CD4-positive, alpha-beta T cell treated with Interleukin-17A for 4 hours (primary cell): ENCODE data around the gene ARL6IP4.

Experiments
- DNase-seq: peaks from one replicate; pipeline ENCODE4 v3.0.0-alpha.2; 2020; ENCODE audit warnings: mixed read lengths

The ARL6IP4 gene

DNA sequence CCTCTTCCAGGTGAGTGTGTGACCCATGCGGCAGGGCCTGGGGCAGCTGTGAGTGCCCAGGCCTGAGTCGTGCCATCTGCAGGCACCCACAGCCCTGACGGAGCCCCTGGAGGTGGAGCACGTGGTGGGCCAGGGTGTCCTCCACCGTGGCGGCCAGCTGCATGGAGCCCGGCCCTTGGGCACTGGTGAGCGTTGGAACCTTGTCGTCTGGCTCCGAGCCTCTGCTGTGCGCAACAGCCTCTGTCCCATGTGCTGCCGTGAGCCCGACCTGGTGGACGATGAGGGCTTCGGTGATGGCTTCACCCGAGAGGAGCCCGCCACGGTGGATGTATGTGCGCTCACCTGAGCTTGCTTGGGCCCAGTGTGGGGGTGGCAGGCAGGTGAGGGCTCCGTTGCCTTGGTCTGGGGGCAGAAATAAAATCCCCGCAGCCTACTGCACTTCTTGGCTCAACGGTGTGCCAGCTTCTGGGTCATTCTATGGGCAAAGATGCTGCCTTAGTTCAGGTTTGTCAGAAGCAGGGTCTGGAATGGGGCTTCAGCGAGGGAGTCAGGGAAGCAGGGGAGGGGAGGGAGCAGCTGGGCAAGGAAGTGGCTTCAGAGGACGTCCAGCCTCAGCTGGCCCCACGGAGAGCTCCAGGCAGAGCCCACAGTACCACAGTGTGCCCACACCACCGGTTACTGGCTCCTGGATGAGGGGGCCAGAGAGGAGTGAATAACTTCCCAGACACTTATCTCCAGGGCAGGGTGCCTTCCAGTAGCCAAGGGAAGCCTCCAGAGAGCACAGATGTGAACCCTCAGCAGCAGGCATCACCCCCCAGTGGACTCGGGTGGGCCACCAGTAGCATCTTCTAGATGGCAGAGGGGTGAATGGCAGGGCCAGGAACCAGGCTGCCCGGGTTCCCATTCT lies 1.2 kb upstream of the ARL6IP4 start:
- no peak for DNase-seq

DNA sequence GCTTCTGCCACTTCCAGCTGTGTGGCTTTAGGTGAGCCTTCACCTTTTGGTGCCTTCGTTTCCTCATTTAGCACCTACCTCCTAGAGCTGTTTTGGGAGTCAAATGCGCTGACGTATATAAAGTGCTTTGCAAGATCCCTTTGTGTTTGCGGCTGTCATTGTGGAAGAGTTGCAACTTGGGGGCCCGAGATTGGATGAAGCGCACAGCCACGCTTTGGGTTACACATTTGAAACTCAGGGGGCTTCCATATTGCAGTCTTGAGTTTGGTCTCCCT lies 636 bp upstream of the ARL6IP4 start:
- no peak for DNase-seq

DNA sequence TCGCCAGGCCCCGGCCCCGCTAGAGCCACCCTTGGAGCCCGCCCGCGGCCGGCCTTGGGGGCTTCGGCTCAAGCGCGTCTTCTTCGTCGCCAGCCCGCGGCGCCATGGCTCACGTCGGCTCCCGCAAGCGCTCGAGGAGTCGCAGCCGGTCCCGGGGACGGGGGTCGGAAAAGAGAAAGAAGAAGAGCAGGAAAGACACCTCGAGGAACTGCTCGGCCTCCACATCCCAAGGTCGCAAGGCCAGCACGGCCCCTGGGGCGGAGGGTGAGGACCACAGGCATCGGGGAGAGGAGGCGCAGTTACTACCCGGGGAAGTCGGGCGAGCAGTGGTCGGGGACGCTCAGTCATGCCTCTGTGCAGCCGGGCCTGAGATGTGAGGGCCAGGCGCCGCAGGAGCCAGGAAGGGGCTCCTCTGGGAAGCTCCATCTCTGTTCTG lies 573 bp downstream of the ARL6IP4 start:
- no peak for DNase-seq

DNA sequence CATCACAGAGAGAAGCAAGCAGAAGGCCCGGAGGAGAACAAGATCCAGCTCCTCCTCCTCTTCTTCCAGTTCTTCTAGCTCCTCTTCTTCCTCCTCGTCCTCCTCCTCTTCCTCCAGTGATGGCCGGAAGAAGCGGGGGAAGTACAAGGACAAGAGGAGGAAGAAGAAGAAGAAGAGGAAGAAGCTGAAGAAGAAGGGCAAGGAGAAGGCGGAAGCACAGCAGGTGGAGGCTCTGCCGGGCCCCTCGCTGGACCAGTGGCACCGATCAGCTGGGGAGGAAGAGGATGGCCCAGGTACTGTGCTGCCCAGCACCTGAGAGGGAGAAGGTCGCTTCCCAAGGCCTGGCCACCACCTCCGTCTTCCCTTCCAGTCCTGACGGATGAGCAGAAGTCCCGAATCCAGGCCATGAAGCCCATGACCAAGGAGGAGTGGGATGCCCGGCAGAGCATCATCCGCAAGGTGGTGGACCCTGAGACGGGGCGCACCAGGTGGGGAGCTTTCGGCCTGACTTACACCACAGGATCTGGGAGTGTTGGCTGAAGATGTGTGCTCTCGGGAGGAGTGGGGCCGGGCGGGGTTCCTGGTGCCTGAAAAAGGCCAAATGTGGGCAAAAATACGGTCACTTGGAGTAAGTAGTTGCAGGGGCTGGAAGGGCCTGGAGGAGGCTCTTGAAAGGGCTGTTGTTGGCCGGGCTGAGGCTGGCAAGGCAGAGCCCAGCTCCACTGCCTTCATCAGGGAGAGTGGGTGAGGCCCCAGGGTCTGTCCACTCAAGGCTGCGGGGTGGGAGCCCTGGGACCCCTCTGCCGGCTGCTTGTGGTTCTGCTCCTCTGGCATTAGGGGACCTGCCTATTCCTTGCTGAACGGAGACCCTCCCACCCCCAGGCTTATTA lies 1.4 kb downstream of the ARL6IP4 start:
- no peak for DNase-seq

DNA sequence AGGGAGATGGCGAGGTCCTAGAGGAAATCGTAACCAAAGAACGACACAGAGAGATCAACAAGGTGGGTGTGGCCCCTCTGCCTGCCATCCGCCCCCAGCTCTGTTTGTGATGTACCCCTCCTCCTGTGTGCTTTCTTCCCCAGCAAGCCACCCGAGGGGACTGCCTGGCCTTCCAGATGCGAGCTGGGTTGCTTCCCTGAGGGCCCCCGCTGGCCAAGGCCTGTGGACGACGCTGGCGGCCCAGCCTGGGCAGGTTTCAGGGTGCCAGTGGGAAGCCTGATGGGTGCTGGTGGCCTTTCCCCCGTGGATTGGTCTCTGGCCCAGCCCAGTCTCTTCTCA lies 2.0 kb downstream of the ARL6IP4 start:
- DNase-seq, result no peak

DNA sequence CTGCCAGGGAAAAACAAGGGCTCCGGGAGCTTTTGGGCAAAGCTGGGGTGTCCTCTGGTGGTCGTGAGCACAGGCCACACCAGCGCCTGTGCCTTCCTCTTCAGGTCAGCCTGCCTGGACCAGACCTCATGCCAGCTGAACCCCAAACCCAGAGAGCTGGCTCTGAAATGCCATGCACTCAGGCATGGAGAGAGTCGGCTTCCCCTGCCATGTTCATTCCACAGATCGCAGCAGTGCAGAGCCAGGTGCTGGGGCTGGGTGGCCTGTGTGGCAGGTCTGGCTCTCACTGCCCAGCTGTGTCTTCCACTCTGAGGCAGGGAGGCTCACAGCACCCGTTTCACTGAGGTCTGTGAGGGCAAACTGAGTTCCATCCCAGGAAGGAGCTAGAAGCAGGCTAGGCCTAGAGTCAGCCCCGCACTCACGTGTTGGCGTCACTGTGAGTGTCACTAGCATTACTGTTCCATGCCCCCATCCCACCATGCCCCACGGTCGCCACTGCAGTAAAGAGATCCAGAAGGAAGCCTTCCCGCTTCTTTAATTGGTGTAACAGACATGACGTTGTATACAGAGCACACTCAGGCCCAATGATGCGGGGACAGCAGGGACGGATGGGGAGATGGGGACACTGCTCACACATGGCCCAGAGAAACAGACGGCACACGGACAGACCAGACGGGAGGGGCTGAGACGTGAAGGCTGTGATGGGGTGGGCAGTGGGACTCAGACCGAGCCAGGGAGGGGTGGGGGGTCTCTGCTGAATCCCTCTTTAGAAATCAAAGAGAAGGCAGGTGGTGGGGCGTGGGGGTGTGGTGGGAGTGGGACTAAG lies 2.7 kb downstream of the ARL6IP4 start:
- no peak for DNase-seq

DNA sequence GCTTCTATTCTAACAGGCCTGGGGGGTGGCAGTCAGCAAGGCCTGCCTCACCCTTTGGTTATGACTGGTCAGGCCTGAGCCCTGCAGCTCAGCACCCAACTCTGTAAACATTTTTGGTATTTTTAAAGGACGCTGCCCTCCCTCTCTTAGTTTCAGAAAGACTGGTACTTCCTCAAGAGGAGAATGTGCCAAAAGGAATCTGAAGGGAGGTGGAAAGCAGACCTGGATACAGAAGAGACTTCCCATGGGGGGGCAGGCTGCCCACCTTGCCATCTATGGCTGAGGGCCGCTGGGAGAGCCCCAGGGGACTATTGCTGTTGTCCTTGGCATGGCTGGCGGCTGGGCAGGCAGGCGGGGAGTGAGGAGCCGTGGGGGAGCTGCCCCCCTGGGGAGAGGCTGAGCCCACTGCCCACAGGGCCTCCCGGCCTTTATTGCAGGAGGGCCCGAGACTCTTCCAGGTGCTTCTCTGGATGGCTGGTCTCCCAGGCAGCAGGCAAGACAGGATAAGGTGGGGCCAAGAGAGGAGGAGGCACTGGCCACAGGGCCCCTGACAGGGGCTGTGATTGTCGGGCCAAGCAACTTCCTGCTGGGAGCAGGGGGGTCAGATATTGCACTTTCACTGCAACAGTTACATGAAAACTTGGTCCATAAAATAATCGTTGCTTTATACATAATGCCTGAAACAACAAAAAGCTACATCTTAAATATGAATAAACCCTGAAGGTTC lies 3.5 kb downstream of the ARL6IP4 start:
- no peak for DNase-seq

DNA sequence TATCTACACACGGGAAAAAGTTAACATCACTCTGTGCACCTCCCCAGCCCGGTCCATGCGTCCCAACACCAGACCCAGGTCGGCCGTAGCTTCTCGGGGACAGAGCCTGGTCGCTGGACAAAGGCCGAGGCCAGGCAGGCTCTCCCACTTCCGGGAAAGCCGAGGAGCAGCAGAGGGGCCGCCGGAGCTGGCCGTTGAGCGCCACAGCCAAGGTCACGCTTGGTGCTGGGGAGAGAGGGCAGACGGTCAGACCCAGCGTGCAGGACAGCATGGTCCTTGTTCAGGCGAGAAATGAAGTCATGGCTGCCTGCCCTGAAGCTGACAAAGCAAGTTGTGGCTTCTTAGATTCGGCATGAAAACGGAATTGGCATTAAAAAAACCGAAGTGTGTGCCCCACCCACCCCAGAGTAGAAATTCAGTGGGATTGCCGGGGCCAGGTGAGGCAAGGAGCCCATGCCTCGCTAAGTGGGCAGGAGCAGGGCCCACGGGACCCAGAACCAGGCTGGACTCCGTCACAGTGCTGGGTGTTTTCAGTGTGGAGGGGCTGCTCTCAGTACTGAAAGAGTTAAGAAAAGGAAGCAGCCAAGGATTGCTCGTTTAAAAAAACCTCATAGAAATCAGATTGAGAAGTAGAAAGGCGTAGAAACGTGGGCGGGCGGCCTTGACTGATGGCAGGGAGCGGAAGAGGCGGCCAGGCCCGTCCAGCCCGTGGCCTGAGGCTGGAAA lies 4.3 kb downstream of the ARL6IP4 start:
- no peak for DNase-seq

DNA sequence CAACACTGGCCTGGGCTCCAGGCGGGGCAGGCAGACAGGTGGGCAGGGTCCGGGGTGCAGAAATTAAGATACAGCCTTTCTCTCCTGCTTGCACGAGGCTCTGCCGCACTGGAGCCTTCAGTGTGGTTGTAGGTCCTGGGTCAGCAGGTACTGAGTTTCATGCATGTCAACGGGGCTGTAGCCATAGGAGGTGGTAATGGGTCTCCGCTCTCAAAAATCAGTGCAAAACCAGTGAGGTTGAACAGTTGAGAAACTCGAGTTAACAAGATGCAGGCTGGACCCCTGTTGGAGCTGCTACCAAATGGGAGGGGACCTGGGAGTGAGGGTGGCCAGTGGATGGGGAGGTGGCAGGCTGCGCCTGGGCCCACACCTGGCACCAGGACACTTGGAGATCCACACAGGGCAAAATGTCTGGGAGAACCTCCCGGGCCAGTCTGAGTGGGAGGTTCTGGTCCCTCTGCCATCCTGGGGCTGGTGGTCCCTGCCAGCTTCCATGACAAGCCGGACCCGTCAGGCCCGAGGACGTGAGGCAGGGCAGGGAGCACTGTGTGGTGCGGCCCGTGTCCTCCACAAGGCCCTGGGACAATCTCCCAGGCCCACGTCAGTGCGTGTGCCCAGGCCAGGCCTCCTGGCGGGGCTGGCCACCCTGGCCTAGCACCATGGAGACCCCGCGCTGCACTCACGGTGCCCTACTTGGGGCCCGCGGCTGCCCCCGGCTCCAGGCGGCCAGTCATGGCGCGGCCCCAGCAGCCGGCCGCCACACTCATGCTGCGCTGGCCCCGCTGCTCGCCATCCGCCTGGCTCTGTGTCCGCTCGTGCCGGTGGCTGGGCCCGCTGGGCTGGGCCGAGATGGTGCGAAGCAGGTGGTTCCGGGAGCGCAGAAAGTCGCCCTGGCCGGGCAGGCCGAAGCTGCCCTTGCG lies 5.1 kb downstream of the ARL6IP4 start:
- no peak for DNase-seq

DNA sequence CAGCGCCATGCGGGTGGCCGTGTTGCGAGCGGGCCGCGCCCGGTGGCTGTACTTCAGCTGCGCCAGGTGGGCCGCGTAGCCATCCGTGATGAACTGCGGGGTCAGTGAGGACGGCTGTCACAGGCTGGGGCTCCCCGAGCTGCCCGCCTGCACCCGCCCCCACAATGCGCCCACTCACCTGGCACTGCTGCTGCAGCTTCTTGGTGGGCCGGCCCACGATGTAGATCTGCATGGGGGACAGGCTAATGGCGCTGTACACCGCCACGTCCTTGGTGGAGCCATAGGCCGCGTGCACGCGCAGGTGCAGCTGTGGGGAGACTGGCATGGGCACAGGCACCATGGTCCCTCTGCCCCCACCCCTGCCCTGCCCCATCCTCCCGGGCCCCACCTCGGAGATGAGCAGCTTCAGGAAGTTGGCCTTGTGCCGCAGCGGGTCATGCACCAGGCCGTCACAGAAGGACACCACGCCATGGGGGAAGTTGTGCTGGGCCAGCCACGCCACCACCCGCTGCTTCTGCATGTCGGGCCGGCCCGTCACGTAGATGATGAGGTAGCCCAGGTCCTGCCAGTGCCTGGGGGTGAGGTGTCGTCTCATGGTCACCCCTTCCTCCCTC lies 5.9 kb downstream of the ARL6IP4 start:
- DNase-seq, result no peak

DNA sequence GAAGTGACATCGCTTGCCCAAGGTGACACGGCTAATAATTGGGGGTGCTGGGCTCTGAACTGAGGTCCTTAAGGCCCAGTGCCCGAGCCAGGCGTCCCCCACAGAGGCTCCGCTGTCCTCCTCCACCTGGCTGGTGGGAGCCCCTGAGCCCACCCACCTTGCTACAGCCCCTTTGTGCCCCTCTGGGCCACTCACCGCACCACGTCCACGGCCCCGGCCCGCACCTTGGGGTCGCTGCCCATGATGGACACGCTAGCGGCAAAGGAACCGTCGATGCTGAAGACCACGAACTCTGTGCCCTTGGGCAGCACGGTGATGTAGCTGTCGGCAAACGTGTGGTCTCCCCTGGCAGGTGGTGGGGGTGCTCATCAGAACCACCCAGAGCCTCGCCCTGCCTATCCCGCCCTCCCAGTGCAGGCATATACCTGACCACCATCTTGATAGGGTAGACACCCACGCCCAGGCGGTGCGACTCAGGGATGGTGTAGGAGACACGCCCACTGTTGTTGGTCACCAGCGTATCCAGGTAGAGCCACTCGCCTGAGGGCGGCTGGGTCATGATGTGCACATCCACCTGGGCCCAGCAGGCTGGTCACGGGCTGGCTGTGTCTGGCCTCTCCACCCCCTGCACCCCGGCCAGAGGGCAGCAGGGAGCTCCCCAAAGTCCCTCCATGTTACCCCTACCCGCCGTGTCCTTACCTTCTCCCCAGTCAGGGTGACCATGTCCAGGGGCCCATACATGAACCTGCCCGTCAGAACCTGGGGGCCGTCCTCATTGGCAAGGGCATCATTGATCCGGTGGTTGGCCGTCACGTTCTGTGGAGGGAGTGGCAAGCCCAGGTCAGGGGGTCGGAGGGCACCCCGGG lies 6.8 kb downstream of the ARL6IP4 start:
- DNase-seq, result no peak

DNA sequence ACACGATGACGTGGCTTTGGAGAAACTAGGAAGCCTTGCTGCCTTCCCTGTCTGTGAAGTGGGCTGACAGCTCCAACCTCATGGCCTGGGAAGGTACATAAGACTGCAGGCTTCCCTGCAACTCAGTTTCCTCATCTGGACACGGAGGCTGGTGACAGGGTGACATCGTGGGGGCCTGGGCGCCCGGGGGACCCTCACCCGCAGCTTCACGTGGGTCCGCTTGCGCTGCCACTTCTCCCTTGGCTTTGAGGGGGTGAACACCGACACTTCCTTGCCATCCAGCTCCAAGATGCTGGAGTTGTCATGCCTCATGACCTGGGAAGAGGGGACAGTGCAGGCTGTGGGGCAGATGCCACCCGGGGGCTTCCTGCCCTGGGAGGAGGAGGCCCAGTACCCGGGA lies 7.6 kb downstream of the ARL6IP4 start:
- no peak for DNase-seq

DNA sequence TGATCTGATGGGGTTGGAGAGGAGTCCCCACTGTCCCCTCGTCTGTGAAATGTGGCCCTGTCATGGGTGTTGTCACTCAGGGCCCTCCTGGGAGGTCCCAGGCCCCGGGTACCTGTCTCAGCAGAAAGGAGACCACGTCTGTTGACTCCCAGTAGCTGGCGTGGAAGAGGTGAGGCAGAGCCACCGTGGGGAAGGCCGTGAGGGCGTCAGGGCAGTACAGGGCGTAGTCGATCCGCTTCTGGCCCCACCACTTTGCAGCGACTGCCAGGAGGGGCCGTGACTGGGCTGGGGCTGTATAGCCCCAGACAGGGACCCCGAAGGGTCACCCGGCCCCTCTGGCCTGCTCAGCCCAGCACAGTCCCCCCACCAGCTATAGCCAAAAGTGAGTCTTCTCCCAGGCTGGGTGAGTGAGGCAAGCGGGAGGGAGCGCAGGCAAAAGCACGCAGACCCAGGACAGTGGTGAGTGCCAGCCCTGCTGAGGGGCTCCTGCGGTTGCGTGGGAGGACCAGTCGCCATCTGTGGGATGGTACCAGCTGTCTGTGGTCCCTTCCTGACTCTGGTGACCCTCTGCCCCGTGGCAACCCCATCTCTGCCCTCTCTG lies 8.2 kb downstream of the ARL6IP4 start:
- no peak for DNase-seq

DNA sequence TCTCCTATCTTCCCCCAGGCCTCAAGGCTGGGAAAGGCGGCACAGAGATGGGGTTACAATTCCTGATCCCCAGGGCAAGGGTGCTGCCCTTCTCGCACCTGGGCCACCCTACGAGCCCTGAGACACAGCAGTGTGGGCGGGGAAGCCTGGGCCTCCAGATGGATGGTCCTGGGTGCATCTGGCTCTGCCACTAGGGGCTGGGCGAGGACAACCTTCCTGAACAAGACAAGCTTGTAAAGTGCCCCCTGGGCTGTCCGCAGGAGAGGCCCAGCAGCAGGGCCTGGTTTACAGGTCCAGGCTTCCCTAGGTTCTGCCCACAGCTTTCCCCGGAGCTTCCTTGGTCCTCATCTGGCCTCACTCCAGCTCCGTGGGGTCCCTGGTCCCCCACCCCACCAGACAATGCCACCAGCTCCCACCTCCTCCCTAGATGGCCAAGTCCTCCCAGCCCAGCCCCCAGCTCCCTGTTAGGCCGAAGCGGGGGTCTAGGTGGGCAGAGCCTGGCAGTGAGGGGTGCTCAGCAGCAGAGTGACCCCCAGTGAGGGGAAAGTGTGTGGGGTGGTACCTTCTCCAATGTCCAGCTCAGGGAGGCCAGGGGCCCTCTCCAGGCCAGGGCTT lies 8.9 kb downstream of the ARL6IP4 start:
- DNase-seq, result no peak

DNA sequence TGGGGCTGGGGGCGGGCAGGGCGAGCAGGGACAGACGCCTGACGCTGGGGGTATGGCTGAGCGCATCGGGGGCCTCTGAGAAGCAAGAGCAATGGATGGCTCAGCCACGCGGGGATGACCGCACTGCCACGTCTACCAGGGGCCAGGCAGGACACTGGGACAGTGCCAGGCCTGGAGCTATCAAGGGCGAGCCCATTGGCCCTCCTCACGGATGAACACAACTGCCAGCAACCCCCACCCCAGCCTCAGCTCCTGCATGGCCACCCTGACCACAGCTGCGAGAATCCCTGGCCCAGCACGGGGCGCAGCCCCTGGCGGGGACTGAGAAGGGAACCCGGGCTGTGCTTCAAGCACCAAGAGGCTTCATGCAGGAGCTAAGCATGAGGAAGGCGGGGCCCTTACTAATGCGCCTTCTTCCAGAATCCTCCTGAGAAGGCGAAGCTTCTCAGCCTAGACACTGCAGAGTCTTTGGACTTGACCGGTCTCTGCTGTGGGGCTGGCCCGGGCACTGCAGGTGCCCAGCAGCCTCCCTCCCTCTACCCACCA lies 9.5 kb downstream of the ARL6IP4 start:
- DNase-seq, result no peak

DNA sequence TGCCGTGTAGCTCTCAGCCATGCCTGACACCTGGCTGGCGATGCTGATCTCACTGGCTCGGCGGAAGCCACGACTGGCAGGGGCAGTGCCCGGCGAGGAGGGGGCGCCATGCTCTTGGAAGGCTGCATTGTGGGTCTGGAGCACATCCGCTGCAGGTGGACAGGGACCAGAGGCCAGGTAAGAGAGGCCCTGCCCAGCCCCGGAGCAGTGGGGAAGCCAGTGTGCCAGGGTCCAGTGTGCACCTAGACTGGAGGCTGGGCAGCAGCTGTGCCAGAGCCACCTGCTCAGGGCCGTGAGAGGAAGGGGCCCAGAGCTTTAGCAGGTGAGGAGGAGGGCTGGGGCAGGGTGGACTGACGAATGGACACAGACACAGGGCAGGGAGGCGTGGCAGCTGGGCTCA lies 10.1 kb downstream of the ARL6IP4 start:
- peak; percentile 1 for DNase-seq

DNA sequence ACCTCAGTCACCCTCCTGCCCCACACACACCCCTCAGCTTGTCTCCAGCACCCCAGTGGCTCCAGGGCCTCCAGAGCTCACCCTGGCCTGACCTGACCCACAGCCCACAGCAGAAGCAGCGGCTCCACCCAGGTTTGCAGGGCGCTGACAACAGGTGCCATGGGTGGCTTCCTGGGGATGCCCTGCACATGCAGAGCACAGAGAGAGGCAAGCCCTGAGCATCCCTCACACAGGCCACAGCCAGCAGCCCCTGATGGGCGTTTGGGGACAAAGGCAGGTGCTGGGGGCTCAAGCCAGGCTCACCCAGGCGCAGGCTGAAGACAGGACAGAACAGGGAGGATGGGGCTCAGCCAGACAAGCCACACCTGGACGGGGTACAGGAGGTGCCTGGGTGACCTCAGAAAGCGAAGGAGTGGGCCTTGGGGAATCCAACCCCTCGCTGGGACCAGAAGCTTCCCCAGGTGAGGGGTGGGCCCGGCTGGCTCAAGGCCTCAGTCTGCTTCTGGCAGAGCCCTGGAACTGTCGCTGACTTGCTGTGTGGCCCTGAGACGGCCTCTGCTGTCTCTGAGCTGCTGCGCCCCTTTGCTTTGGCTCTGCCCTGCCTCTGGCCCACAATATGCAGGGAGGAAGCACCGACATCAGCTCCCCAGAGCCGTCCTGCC lies 10.6 kb downstream of the ARL6IP4 start:
- DNase-seq, result peak; percentile 0
